Stomach (tissue), 9 donors: ENCODE data around the gene IAH1. TPM values are rescaled to one million over a fixed set of nuclear protein-coding genes. Genes with fewer than 3 reads are reported as not detected.

Source experiments
- DNase-seq, 2 donors: peaks; one replicate each; pipeline versions ENCODE4 v3.0.0 to v3.0.0-alpha.2; 2013 to 2019
- H3K27ac ChIP-seq, 5 donors: fragments of 200-600 bp in 4 of 5; sonication (generic) in 4 of 5; one replicate each; pipeline ENCODE4 v1.5.1; 2013 to 2019; ENCODE audit warnings: mild to moderate bottlenecking in 1 of 5, moderate library complexity in 1 of 5
- H3K27me3 ChIP-seq, 3 donors: fragments of 200-600 bp; sonication (generic); one replicate each; pipeline ENCODE4 v1.5.1; 2017 to 2019; ENCODE audit warnings: mixed run types in 1 of 3
- H3K36me3 ChIP-seq, 4 donors: fragments of 200-600 bp; sonication (generic); 1 replicate in 3 of 4; 2 replicates in 1 of 4; pipeline ENCODE4 v1.5.1; 2016 to 2019
- H3K4me1 ChIP-seq, 4 donors: fragments of 200-600 bp; sonication (generic); one replicate each; pipeline ENCODE4 v1.5.1; 2016 to 2019
- H3K4me3 ChIP-seq, 4 donors: fragments of 200-600 bp; sonication (generic) in 3 of 4; one replicate each; pipeline ENCODE4 v1.5.1; 2016 to 2019; ENCODE audit warnings: mild to moderate bottlenecking in 1 of 4
- H3K9me3 ChIP-seq, 4 donors: fragments of 200-600 bp; sonication (generic); one replicate each; pipeline ENCODE4 v1.5.1; 2016 to 2019
- EP300 ChIP-seq: sonication (generic); formaldehyde crosslinking; IDR thresholded peaks from one replicate; pipeline ENCODE4 v1.6.1; 2017; ENCODE audit warnings: antibody characterized with exemption
- POLR2A ChIP-seq, 4 donors: fragments of 450-650 bp; IDR thresholded peaks; one replicate each; pipeline ENCODE4 v1.6.1; 2016; ENCODE audit warnings: antibody characterized with exemption in 4 of 4, control low read depth in 2 of 4, mild to moderate bottlenecking in 1 of 4, moderate library complexity in 1 of 4
- POLR2AphosphoS5 ChIP-seq, 3 donors: sonication (generic); formaldehyde crosslinking; IDR thresholded peaks; one replicate each; pipeline ENCODE4 v1.6.1; 2016; ENCODE audit warnings: antibody characterized with exemption in 3 of 3
- WGBS, 5 donors: extraction: QIAGEN DNeasy Blood & Tissue Kit in 3 of 5; methylation state at CpG; one replicate each; pipeline versions ENCODE4 v1.1.5 to v1.1.7; 2013 to 2018; 5-methylcytosine and 5-hydroxymethylcytosine counted together
- intact Hi-C: fragments of 100-400 bp; cut with DNase I; formaldehyde crosslinking; loops from one replicate; pipeline ENCODE4 v1.15.1; 2023; ENCODE audit warnings: low total_unique reads
- polyA plus RNA-seq, 3 donors: library from polyadenylated mRNA; stranded (reverse); fragments of 200-250 nt; gene quantifications; one replicate each; pipeline ENCODE4 v1.2.3, GENCODE V29; 2013
- total RNA-seq, 5 donors: library from RNA; depleted of rRNA; stranded (reverse); fragments of >200 nt; gene quantifications; one replicate each; pipeline versions ENCODE4 v1.1.0 to v1.2.3, GENCODE V29; 2014 to 2016
- TF ChIP-seq, protein P1 (sequence below), 7 experiments: fragments of 450-650 bp in 4 of 7; fragments of 200-600 bp in 3 of 7; sonication (generic) in 3 of 7; IDR thresholded peaks; one replicate each; pipeline ENCODE4 v1.5.1; 2016 to 2019; ENCODE audit warnings: antibody characterized with exemption in 7 of 7, control low read depth in 2 of 7, mild to moderate bottlenecking in 1 of 7
- donor health status: healthy with polysubstance abuse.
- donor health status: Bipolar disorder and iron deficiency.
- donor health status: healthy.

Gene IAH1
- total and polyA plus RNA-seq, 8 donors, result 29.8 to 204 (median 53.5) TPM

- Histone ChIP-seq H3K4me1 (no peaks in the 10 kb centered on the region), H3K27ac (no peak overlapping the region), H3K9me3 (no peaks in the 10 kb centered on the region), H3K36me3 (peaks cover 54 to 100% (median 100%) of the 10 kb centered on the region in 4 donors), H3K4me3 (no peak overlapping the region), H3K27me3 (no peaks in the 10 kb centered on the region)
- TF ChIP-seq, protein P1, sequence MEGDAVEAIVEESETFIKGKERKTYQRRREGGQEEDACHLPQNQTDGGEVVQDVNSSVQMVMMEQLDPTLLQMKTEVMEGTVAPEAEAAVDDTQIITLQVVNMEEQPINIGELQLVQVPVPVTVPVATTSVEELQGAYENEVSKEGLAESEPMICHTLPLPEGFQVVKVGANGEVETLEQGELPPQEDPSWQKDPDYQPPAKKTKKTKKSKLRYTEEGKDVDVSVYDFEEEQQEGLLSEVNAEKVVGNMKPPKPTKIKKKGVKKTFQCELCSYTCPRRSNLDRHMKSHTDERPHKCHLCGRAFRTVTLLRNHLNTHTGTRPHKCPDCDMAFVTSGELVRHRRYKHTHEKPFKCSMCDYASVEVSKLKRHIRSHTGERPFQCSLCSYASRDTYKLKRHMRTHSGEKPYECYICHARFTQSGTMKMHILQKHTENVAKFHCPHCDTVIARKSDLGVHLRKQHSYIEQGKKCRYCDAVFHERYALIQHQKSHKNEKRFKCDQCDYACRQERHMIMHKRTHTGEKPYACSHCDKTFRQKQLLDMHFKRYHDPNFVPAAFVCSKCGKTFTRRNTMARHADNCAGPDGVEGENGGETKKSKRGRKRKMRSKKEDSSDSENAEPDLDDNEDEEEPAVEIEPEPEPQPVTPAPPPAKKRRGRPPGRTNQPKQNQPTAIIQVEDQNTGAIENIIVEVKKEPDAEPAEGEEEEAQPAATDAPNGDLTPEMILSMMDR (IDR thresholded peaks at IDR 0.05), result no peak
- TF ChIP-seq EP300 (no peak), POLR2AphosphoS5 (IDR thresholded peaks at IDR 0.05) (no peak), POLR2A (IDR thresholded peaks at IDR 0.05) (no peak)
- intact Hi-C loops, result no loop called here
- 71 to 78% (median 75%) methylated on average over 2 of the region's 2 CpGs for WGBS, 5 donors
- DNase-seq, result no peak
These were observed 39.9 kb upstream of the IAH1 start for GRCh38 chr2:9434489-9434888.

- H3K9me3 ChIP-seq, result no peaks in the 10 kb centered on the region
- TF ChIP-seq, protein P1 (IDR thresholded peaks at IDR 0.05), result no peak
- TF ChIP-seq POLR2AphosphoS5 (IDR thresholded peaks at IDR 0.05), result no peak
- TF ChIP-seq POLR2A (IDR thresholded peaks at IDR 0.05), result no peak
- TF ChIP-seq EP300, result no peak
- H3K27ac ChIP-seq, result peak overlapping the region in 2 of 5 donors; percentile 20 to 38
- H3K36me3 ChIP-seq, result peaks cover 39 to 100% (median 98%) of the 10 kb centered on the region in 4 donors
- no peaks in the 10 kb centered on the region for H3K27me3 ChIP-seq
- DNase-seq, result no peak
- 86 to 96% (median 91%) methylated on average over 1 of the region's 1 CpG for WGBS, 5 donors
- H3K4me3 ChIP-seq, result no peak overlapping the region
- H3K4me1 ChIP-seq, result no peaks in the 10 kb centered on the region
- intact Hi-C loops, result no loop called here
These were observed 34.8 kb upstream of the IAH1 start for GRCh38 chr2:9439536-9439935.

- Histone ChIP-seq H3K27ac (peak overlapping the region in 1 of 5 donors; percentile 20), H3K27me3 (no peaks in the 10 kb centered on the region), H3K9me3 (no peaks in the 10 kb centered on the region), H3K4me1 (no peaks in the 10 kb centered on the region), H3K36me3 (peaks cover 37 to 100% (median 98%) of the 10 kb centered on the region in 4 donors), H3K4me3 (no peak overlapping the region)
- TF ChIP-seq POLR2A (IDR thresholded peaks at IDR 0.05) (no peak), EP300 (no peak), POLR2AphosphoS5 (IDR thresholded peaks at IDR 0.05) (no peak)
- TF ChIP-seq, protein P1 (IDR thresholded peaks at IDR 0.05), result no peak
- WGBS, 5 donors, result 50 to 88% (median 72%) methylated on average over 1 of the region's 1 CpG
- DNase-seq, result peak in 1 of 2 donors; percentile 13
- intact Hi-C loops, result no loop called here
These were observed 34.2 kb upstream of the IAH1 start for GRCh38 chr2:9440058-9440727.

DNA sequence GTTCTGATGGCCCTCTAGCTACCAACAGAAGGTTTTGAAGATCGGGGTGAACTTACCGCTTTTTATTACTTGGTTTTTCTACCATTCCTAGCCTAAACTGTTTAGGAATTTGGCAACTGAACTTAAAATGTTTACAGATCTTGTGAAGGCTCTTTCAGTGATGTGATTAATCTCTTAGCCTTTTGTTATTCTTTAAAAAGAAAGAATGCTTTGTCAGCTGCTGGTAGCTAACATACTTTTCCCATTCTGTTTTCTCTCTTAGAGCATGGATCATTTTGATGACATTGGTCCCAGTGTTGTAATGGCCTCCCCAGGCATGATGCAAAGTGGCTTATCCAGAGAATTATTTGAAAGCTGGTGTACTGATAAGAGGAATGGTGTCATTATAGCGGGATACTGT lies 32.8 kb upstream of the IAH1 start:
- Histone ChIP-seq H3K9me3 (no peaks in the 10 kb centered on the region), H3K36me3 (peaks cover 31 to 98% (median 97%) of the 10 kb centered on the region in 4 donors), H3K27ac (no peak overlapping the region), H3K4me3 (no peak overlapping the region), H3K4me1 (no peaks in the 10 kb centered on the region), H3K27me3 (no peaks in the 10 kb centered on the region)
- intact Hi-C loops, result no loop called here
- DNase-seq, result no peak
- TF ChIP-seq POLR2A (IDR thresholded peaks at IDR 0.05), result no peak
- TF ChIP-seq POLR2AphosphoS5 (IDR thresholded peaks at IDR 0.05), result no peak
- no peak for TF ChIP-seq EP300
- TF ChIP-seq, protein P1 (IDR thresholded peaks at IDR 0.05), result no peak
- WGBS, 5 donors, result 40 to 71% (median 54%) methylated on average over 3 of the region's 3 CpGs
